Raji (cell line): Measurements from ENCODE around the gene RNF212B.

Source experiments
- POLR2A ChIP-seq: IDR thresholded peaks from 2 replicates; pipeline ENCODE4 v1.6.1; 2011; ENCODE audit warnings: low read depth, low read length, control low read depth; ENCODE audit not compliant: insufficient read depth

RNF212B gene, protein sequence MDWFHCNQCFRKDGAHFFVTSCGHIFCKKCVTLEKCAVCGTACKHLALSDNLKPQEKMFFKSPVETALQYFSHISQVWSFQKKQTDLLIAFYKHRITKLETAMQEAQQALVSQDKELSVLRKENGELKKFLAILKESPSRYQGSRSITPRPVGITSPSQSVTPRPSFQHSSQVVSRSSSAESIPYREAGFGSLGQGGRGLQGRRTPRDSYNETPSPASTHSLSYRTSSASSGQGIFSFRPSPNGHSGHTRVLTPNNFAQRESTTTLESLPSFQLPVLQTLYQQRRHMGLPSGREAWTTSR

DNA sequence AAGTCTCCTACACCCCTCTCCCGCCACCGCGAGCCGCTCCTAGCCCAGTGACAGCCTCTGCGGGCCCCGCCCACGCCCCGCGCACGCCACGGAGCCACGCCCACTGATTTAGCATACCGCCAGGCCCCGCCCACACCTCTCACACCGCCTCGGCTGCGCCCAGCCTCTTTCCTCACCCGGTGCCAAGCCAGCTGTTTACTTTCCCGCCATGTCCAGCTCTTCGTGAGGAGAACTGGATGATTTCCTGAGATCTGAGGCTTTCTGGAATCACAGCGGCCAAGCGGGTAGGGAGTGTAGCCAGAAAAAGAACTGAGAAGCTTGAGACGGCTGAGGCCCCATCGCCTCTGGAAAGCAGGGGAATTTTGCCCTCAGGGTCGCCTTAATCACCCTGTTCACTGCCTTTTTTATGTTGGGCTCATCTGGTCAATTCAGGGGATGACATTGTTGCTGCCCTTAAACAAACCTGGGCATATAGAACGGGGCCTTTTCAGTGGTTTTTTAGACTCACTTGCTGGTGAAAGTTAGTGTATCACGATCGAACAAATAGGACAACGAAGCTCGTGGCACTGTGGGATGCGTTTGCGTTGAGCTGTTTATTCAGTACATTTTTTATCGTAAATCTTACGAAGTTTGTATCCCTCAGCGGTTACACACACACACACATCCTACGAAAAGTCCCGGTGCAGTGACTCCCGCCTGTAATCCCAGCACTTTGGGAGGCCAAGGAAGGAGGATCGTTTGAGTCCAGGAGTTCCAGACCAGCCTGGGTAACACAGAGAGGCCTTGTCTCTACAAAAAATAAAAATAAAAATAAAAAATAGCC lies at the start of gene RNF212B:
Gene RNF212B, plus strand, starts transcription at position 165 of the 823 bp plus-strand sequence. CDS start 2,410 bp downstream, outside the sequence.
- TF ChIP-seq POLR2A, result no peak

DNA sequence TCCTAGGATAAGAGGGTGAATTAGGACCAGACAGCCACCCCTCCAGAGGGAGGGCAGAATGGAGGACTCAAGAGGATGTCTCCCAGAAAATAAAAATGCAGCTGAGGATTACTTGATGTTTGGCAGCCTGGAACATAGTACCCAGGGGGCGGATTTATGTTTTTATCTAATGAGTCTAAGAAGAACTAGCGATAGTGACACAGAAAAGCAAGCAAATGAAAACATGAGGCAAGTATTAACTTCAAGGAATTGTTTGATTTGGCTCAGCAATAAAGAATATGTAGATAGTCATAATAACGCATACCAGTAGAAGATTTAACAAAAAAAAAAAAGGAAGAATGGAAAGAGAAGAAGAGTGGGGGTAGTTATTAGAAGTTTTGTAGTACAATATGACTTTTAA lies 44.3 kb upstream of the RNF212B start:
- TF ChIP-seq POLR2A, result no peak

DNA sequence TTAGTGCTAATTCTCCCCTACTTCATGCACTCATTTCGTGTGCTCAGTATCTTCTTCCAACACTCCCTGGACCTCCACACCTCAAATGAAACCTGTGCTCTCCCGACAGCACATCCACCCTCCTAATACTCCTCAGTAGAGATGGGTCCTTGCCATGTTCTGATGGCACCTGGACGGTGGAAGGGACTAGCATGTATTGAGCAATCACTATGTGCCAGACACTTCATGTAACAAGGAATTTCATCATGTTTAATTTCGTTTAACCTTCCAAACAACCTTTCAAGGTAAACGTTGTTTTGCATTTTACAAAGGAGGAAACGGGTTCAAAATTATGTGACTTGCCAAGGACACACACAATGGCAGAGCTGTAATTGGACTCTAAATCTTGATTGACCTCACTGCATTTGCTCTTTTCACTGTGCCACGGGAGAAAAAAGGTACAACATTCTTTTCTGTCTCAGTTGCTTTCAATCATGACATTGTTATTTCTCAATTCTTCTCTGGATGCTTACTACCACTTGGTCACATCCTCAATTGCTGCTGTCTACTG lies 42.1 kb upstream of the RNF212B start:
- TF ChIP-seq POLR2A, result no peak

DNA sequence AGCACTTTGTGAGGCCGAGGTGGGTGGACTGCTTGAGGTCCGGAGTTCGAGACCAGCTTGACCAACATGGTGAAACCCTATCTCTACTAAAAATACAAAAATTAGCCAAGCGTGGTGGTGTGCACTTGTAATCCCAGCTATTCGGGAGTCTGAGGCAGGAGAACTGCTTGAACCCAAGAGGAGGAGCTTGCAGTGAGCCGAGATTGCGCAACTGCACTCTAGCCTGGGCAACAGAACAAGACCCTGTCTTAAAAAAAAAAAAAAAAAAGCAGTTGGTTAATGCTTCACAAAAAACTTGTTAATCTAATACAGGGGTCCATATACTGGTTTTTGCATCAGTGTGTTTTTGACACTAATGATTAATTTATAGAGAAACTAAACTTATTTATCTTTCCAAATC lies 35.7 kb upstream of the RNF212B start:
- no peak for TF ChIP-seq POLR2A

- no peak for TF ChIP-seq POLR2A
These were observed 31.2 kb upstream of the RNF212B start for GRCh38 chr14:23206422-23207145.

DNA sequence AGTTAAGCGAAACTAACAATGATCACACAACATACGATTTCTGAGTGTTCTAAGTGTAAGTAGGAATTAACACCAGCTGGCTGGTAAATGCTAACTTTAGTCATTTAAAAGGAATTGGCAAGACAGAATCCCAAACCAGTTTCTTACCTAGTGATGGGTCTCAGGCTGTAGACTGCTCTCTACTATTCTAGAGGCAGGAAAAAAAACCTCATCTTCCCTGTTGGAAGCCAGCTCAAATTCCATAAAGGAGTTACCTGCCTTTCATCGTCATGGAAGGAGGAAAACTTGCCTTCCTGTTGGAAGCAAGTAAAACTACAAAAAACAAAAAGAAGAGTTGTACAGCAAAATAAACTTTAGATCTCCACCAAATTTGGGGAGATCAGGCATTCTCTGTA lies 30.6 kb upstream of the RNF212B start:
- no peak for TF ChIP-seq POLR2A

GRCh38 chr14:23208324-23208723 lies 29.4 kb upstream of the RNF212B start:
- no peak for TF ChIP-seq POLR2A

DNA sequence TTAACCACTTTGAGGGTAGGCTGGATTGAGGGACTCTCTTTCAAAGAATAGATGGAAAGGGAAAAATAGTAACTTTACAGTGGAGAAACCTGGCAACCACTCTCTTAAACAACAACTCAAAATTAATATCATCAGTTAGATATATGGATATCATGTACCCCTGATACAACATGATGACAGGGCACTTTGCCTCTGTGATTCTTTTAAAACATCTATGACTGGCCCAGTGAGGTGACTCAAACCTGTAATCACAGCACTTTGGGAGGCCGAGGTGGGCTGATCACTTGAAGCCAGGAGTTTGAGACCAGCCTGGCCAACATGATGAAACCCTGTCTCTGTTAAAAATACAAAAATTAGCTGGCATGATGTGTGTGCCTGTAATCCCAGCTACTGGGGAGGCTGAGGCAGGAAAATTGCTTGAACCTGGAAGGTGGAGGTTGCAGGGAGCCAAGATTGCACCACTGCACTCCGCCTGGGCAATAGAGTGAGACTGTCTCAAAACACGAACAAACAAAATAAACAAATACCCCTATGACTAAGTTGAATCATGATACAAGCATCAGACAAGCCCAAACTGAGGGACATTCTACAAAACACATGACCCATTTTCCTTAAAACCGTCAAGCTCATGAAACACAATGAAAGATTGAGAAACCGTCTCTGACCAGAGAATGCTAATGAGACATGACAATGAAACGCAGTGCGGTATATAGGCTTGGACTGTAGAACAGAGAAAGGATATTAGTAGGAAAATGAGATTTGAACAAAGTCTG lies 27.9 kb upstream of the RNF212B start:
- no peak for TF ChIP-seq POLR2A

GRCh38 chr14:23215421-23215820 lies 22.3 kb upstream of the RNF212B start:
- no peak for TF ChIP-seq POLR2A

DNA sequence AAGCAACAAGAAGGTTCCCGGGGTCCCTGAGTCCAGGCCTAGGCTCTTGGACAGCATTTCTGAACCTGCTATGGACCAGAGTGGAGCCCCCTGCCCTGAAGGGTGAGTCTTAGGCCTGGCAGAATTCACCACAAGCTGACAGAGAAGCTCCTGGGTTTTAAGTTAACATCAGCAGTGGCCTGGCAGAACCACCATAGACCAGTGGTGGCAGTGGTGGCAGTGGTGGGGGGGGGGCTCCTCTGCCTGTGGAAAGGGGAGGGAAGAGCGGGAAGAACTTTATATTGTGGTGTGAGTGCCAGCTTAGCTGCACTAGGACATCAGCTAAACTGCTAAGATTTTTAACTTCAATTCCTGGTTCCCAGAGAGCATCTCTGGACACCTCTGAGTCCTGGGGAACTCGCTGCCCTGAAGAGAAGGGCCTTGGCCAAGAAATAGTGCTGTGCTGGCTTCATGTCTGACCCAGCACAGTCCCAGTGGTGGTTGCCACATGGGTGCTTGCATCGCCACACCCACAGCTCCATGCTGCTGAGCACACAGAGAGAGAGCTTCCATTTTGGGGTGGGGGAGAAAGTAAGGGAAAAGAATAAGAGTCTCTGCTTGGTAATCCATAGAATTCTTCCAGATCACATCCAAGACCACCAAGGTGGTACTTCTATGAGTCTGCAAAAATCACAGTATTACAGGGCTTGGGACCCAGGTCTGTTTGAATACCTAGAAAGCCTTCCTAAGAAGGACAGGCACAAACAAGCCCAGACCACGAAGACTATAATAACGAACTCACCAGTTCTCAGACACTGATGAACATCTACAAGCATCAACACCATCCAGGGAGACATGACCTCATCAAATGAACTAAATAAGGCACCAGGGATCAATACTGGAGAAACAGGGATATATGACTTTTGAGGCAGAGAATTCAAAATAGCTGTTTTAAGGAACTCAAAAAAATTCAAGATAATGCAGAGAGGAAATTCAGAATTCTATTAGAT lies 20.4 kb upstream of the RNF212B start:
- no peak for TF ChIP-seq POLR2A

GRCh38 chr14:23219075-23219474 lies 18.7 kb upstream of the RNF212B start:
- TF ChIP-seq POLR2A, result no peak

GRCh38 chr14:23227566-23227965 lies 10.2 kb upstream of the RNF212B start:
- no peak for TF ChIP-seq POLR2A

DNA sequence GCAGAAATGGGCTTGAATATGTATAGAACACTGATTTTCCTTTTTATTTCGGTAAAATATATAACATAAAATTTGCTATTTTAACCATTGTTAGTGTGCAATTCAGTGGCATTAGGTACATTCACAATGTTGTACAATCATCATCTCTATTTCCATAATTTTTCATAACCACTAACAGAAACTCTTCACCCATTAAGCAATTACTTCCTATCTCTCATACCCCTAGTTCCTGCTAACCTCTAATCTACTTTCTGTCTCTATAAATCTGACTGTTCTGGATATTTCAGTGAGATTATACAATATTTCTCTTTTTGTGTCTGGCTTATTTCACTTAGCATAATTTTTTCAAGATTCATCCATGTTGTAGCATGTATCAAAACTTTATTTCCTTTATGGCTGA lies 8.9 kb upstream of the RNF212B start:
- TF ChIP-seq POLR2A, result no peak
